GM12875 (cell line): ENCODE measurements around the gene CALML3.

Experiments used
- H3K4me3 ChIP-seq: one replicate; pipeline ENCODE4 v1.5.1; 2011; ENCODE audit warnings: low read depth, low read length, control low read depth
- CTCF ChIP-seq: IDR thresholded peaks from 2 replicates; pipeline ENCODE4 v1.5.1; 2011; ENCODE audit warnings: low read depth, mild to moderate bottlenecking, control low read depth, inconsistent platforms, low read length, moderate library complexity, borderline replicate concordance; ENCODE audit not compliant: insufficient read depth

CALML3 gene

GRCh38 chr10:5486853-5487235 lies 37.9 kb upstream of the CALML3 start:
- no peak overlapping the region for H3K4me3 ChIP-seq
- TF ChIP-seq CTCF = no peak

GRCh38 chr10:5488272-5489161 lies 36.2 kb upstream of the CALML3 start:
- TF ChIP-seq CTCF = no peak
- no peak overlapping the region for H3K4me3 ChIP-seq

GRCh38 chr10:5490032-5490431 lies 34.7 kb upstream of the CALML3 start:
- no peak for TF ChIP-seq CTCF

GRCh38 chr10:5490698-5491464 lies 33.9 kb upstream of the CALML3 start:
- no peak overlapping the region for H3K4me3 ChIP-seq
- no peak for TF ChIP-seq CTCF

More at GRCh38 chr10:5490032-5490431, 34.7 kb upstream of the CALML3 start:
- H3K4me3 ChIP-seq = no peak overlapping the region

GRCh38 chr10:5491477-5491876 lies 33.3 kb upstream of the CALML3 start:
- TF ChIP-seq CTCF = no peak
- no peak overlapping the region for H3K4me3 ChIP-seq

- no peak for TF ChIP-seq CTCF
- no peak overlapping the region for H3K4me3 ChIP-seq
These were observed 32.4 kb upstream of the CALML3 start for GRCh38 chr10:5492322-5492855.
